Pancreas (tissue), 10 donors: ENCODE results near the gene CD74. TPM values are rescaled to one million over a fixed set of nuclear protein-coding genes. Genes with fewer than 3 reads are reported as not detected.

Experiments
- ATAC-seq, 4 donors: fragments of 200-7000 bp; cut with Tn5 transposase; one replicate each; pipeline versions ENCODE4 v1.8.0 to v1.9.1; 2020; ENCODE audit warnings: mild to moderate bottlenecking in 4 of 4, moderate library complexity in 4 of 4
- DNase-seq, 6 donors: peaks; one replicate each; pipeline ENCODE4 v3.0.0-alpha.2; 2020
- FAIRE-seq: peaks from 2 replicates; lab custom pipeline; 2012; peaks lifted over from hg19 to GRCh38; lab: Jason Lieb, UNC
- H3K27ac ChIP-seq, 4 donors: fragments of 200-600 bp; sonication (generic); 1 replicate in 3 of 4; 2 replicates in 1 of 4; pipeline versions ENCODE4 v1.5.0 to v1.8.0; 2020
- H3K27me3 ChIP-seq, 4 donors: fragments of 200-600 bp; one replicate each; pipeline ENCODE4 v1.8.0; 2021
- H3K36me3 ChIP-seq, 3 donors: fragments of 200-600 bp; sonication (generic) in 1 of 3; one replicate each; pipeline versions ENCODE4 v1.5.0 to v1.8.0; 2020 to 2021
- H3K4me1 ChIP-seq, 3 donors: fragments of 200-600 bp; one replicate each; pipeline ENCODE4 v1.8.0; 2021
- H3K4me3 ChIP-seq, 4 donors: fragments of 200-600 bp; sonication (generic) in 2 of 4; one replicate each; pipeline versions ENCODE4 v1.5.0 to v1.8.0; 2020 to 2021
- H3K9me3 ChIP-seq, 4 donors: fragments of 200-600 bp; one replicate each; pipeline ENCODE4 v1.8.0; 2021
- WGBS, 2 donors: extraction: QIAGEN DNeasy Blood & Tissue Kit; methylation state at CpG; one replicate each; pipeline ENCODE4 v1.1.7; 2013; 5-methylcytosine and 5-hydroxymethylcytosine counted together
- intact Hi-C, 3 donors: fragments of 100-400 bp; cut with DNase I; formaldehyde crosslinking; loops; one replicate each; pipeline versions ENCODE4 v1.11.1 to v1.14.2; 2022
- polyA plus RNA-seq, 2 donors: library from polyadenylated mRNA; stranded (reverse); fragments of 200-250 nt; gene quantifications; one replicate each; pipeline ENCODE4 v1.2.3, GENCODE V29; 2013
- total RNA-seq, 6 donors: library from RNA; stranded (reverse); fragmentation: NEBNext Ultra II Directional in 4 of 6; extraction: Animal tissue kit (Norgen Biotek cat#: 25700) in 4 of 6; gene quantifications; one replicate each; pipeline versions ENCODE4 v1.2.1 to v1.2.4, GENCODE V29; 2021 to 2023
- TF ChIP-seq, protein P1 (sequence below), 4 donors: fragments of 200-600 bp; sonication (generic) in 3 of 4; IDR thresholded peaks; one replicate each; pipeline versions ENCODE4 v1.5.0 to v1.8.0; 2021; ENCODE audit warnings: antibody characterized with exemption in 4 of 4
- donor health status: healthy with polysubstance abuse.
- donor health status: DM: no; HTN: no; CAD: no; lungs with moderate emphysema.
- donor health status: DM: no; HTN: no; CAD: no.
- donor health status: control.
- donor health status: control.
- donor health status: Bipolar disorder and iron deficiency.
- donor health status: DM: yes; HTN: yes; CAD: no.
- donor health status: DM: no; HTN: no; CAD: no.
- donor health status: DM: no; HTN: no; CAD: no.
- donor health status: DM: yes; HTN: yes; CAD: no.

CD74 gene
- total and polyA plus RNA-seq, 8 donors: 67.2 to 1,206 (median 139) TPM

DNA sequence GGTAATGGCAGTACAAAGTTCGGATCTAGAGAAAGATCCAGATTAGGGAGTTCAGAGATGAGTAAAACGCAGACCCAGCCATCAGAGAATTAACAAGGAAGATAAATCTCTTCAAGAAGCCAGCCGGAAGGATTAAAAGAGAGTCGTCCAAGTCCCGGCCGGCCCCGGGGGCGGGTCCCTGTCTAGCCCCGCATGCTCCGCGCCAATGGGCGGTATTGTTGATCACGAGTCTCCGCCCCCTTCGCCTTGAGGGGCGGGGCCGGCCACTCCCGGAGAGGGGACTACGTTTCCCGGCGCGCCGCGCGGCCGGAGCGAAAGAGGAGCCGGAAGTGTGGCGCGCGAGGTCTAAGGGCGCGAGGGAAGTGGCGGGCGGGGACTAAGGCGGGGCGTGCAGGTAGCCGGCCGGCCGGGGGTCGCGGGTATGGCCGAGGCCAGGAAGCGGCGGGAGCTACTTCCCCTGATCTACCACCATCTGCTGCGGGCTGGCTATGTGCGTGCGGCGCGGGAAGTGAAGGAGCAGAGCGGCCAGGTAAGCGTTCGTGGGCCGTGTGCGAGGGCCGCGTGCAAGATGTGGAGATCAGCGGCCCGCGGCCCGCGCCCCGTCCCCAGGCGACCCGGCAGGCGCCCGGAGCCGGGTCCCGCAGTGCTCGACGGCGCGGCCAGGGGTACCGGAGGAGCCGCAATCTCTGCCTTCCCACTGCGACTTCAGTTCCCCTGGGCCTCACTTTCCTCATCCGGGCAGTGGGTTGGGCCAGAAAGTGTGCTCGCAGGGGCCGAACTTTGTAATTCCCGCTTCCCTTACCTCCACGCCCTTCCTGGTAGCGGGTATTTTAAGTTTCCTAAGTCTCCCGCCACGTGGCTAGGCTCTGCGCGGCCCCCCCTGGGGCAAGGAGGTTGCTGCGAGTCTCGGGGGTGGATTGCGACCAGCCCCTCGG lies 55.1 kb downstream of the CD74 start, which contains the start of gene TCOF1:
TCOF1 (plus strand) TSS at position 372 of the 935 bp plus-strand sequence; CDS start at position 422, 50 bp downstream.
- intact Hi-C loops: no loop called here
- no peaks in the 10 kb centered on the region for H3K9me3 ChIP-seq
- peak within 1 kb of the TSS; percentile 80 to 97 (median 90) for H3K4me3 ChIP-seq
- peaks cover 0 to 11% (median 0%) of the 10 kb centered on the region in 3 donors for H3K36me3 ChIP-seq
- no peaks in the 10 kb centered on the region for H3K27me3 ChIP-seq
- FAIRE-seq (peak; percentile 71), DNase-seq (peak; percentile 95 to 99 (median 98)), ATAC-seq (peak; percentile 99 to 100 (median 99))
- TF ChIP-seq, protein P1, sequence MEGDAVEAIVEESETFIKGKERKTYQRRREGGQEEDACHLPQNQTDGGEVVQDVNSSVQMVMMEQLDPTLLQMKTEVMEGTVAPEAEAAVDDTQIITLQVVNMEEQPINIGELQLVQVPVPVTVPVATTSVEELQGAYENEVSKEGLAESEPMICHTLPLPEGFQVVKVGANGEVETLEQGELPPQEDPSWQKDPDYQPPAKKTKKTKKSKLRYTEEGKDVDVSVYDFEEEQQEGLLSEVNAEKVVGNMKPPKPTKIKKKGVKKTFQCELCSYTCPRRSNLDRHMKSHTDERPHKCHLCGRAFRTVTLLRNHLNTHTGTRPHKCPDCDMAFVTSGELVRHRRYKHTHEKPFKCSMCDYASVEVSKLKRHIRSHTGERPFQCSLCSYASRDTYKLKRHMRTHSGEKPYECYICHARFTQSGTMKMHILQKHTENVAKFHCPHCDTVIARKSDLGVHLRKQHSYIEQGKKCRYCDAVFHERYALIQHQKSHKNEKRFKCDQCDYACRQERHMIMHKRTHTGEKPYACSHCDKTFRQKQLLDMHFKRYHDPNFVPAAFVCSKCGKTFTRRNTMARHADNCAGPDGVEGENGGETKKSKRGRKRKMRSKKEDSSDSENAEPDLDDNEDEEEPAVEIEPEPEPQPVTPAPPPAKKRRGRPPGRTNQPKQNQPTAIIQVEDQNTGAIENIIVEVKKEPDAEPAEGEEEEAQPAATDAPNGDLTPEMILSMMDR (IDR thresholded peaks at IDR 0.05): no peak
- peak within 1 kb of the TSS in 1 of 4 donors; percentile 36 for H3K27ac ChIP-seq
- peaks cover 0 to 9% (median 0%) of the 10 kb centered on the region in 3 donors for H3K4me1 ChIP-seq
- WGBS, 2 donors: 0% methylated on average over 72 to 90 of the region's 90 CpGs

DNA sequence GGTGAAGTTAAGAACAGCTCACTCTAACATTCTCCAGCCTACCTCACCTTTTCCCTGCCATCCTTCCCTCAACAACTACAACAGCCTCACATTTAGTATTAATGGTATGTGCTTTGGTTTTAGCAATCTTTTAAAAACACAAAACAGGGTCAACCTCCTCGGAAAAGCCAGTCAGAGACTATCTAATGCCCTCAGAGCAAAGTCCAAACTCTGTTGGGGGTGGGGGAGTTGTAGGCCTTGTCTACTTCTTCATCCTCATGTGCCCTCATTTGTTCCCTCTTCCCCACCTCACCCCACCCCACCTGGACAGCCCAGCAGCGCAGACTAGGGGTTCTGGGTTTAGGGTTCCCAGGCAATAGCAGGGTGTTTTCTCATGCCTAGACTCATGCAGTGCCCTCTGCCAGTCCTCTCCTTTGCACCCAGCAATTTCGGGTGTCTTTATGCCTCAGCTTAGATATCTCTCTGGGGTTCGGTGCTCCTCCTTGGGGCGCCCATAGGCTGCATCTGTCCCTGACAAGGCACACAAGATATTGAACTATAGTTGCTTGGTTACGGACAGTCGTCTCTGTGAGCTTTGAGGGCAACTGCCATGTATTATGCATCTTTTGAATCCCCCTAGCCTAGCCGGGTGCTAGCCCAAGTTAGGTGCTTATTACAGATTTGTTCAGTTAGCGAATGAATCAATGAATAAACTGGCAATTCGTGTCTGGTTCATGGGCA lies 56.0 kb downstream of the CD74 start:
- peaks cover 0 to 9% (median 0%) of the 10 kb centered on the region in 3 donors for H3K4me1 ChIP-seq
- TF ChIP-seq, protein P1 (IDR thresholded peaks at IDR 0.05): no peak
- DNase-seq (no peak), ATAC-seq (peak in 1 of 4 donors; percentile 1), FAIRE-seq (no peak)
- H3K27me3 ChIP-seq: no peaks in the 10 kb centered on the region
- intact Hi-C loops: no loop called here
- peak overlapping the region; percentile 80 to 97 (median 90) for H3K4me3 ChIP-seq
- H3K27ac ChIP-seq: peak overlapping the region in 1 of 4 donors; percentile 36
- H3K9me3 ChIP-seq: no peaks in the 10 kb centered on the region
- WGBS, 2 donors: 43 to 50% methylated on average over 10 of the region's 10 CpGs
- H3K36me3 ChIP-seq: peaks cover 0 to 3% (median 0%) of the 10 kb centered on the region in 3 donors

DNA sequence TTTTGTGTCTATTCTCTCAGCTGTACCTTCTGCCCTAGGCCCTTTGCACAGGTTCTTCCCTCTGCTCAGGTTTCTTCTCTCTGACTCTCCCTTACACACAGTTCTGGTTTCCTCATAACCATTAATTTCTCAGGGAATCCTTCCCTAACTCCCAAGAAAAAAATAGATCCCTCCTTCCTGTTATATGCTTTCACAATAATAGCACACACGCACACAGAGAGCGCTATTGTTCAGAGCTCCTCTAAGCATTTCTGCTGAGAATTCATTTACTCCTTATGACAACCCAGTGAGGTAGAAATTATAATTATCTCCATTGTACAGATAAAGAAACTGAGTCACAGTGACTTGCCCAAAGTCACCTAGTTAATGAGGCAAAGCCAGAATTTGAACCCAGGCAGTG lies 56.9 kb downstream of the CD74 start:
- H3K4me1 ChIP-seq: peaks cover 0 to 9% (median 0%) of the 10 kb centered on the region in 3 donors
- H3K27ac ChIP-seq: no peak overlapping the region
- ATAC-seq: no peak
- TF ChIP-seq, protein P1 (IDR thresholded peaks at IDR 0.05): no peak
- no peak for DNase-seq
- FAIRE-seq: no peak
- no peak overlapping the region for H3K4me3 ChIP-seq
- intact Hi-C loops: no loop called here
- H3K36me3 ChIP-seq: no peaks in the 10 kb centered on the region
- WGBS, 2 donors: 96 to 98% methylated on average over 2 of the region's 2 CpGs
- H3K9me3 ChIP-seq: no peaks in the 10 kb centered on the region
- no peaks in the 10 kb centered on the region for H3K27me3 ChIP-seq

DNA sequence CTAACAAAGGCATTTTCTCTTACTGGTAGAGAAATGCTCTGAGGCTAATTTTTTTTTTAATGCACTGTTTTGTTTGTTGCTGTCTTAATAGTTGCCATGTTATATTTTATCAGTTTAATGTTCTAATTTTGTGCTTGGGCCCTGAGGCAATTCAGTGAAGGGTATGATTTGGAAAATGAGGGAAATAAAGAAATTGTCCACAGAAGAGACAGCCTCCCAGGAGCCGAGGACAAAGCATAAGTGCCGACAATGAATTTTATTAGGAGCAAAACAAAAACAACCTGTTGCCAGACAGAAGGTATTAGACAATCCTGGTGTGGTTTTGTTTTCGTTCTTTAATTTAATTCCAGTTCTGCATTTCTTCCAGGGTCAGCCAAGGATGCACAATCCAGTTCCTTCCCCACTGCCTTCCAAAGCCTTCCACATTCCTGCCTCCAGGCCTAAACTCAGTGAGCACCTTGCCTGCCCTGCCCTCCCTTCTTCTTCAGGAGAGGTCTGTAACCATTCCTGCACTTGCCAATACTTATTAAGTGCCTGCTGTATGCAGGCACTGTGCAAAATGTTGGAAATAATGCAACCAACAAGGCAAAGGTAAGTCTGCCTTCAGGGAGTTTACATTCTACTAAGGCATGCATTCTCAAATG lies 59.6 kb downstream of the CD74 start:
- Histone ChIP-seq H3K36me3 (no peaks in the 10 kb centered on the region), H3K9me3 (no peaks in the 10 kb centered on the region), H3K4me3 (no peak overlapping the region), H3K4me1 (peaks cover 0 to 3% (median 0%) of the 10 kb centered on the region in 3 donors), H3K27ac (no peak overlapping the region), H3K27me3 (no peaks in the 10 kb centered on the region)
- ATAC-seq (no peak), FAIRE-seq (no peak), DNase-seq (no peak)
- TF ChIP-seq, protein P1 (IDR thresholded peaks at IDR 0.05): no peak
- intact Hi-C loops: no loop called here
- 72 to 85% methylated on average over 3 of the region's 3 CpGs for WGBS, 2 donors
